HEK293 (cell line): ENCODE measurements around the gene APBB2.

Source experiments
- CTCF ChIA-PET: fragments of 350-600 bp; formaldehyde crosslinking; extraction: SDS; loops from one replicate; lab custom pipeline; 2021; ENCODE audit warnings: antibody characterized with exemption; lab: Yijun Ruan, JAX
- POLR2A ChIA-PET: fragments of 300-600 bp; formaldehyde crosslinking; extraction: SDS; loops from one replicate; lab custom pipeline; 2020; ENCODE audit warnings: antibody characterized with exemption, inconsistent platforms; lab: Yijun Ruan, JAX
- H3K27ac ChIP-seq: fragments of 200-500 bp; sonication (Bioruptor generic); 2 replicates; pipeline ENCODE4 v1.5.1; 2014; ENCODE audit warnings: low read depth, low read length, control low read depth, inconsistent platforms; ENCODE audit errors: extremely low read depth
- H3K36me3 ChIP-seq, 2 experiments: fragments of 200-500 bp in 1 of 2; sonication (Bioruptor generic) in 1 of 2; 1 replicate in 1 of 2; 2 replicates in 1 of 2; pipeline ENCODE4 v1.5.1; 2014 to 2017; ENCODE audit warnings: inconsistent platforms in 2 of 2, low read length in 2 of 2; ENCODE audit not compliant: control insufficient read depth in 2 of 2, insufficient read depth in 1 of 2
- H3K4me1 ChIP-seq: fragments of 200-500 bp; sonication (Bioruptor generic); 2 replicates; pipeline ENCODE4 v1.5.1; 2014; ENCODE audit warnings: mild to moderate bottlenecking, low read length, inconsistent platforms; ENCODE audit not compliant: control insufficient read depth, insufficient read depth
- H3K4me3 ChIP-seq: 2 replicates; pipeline ENCODE4 v1.5.1; 2011; ENCODE audit warnings: low read depth, mild to moderate bottlenecking, control low read depth, low read length, moderate library complexity
- H3K9me3 ChIP-seq: fragments of 200-500 bp; sonication (Bioruptor generic); 2 replicates; pipeline ENCODE4 v1.5.1; 2014; ENCODE audit warnings: low read depth, low read length, inconsistent platforms; ENCODE audit not compliant: control insufficient read depth, insufficient read depth
- FEZF1 ChIP-seq: fragments of 450-650 bp; formaldehyde crosslinking; IDR thresholded peaks from 2 replicates; pipeline ENCODE4 v1.5.1; 2016; ENCODE audit warnings: missing biosample characterization, missing genetic modification characterization
- GFI1B ChIP-seq: fragments of 450-650 bp; formaldehyde crosslinking; IDR thresholded peaks from 2 replicates; pipeline ENCODE4 v1.5.1; 2016; ENCODE audit warnings: missing biosample characterization, missing genetic modification characterization
- GLI2 ChIP-seq: fragments of 450-650 bp; formaldehyde crosslinking; IDR thresholded peaks from 2 replicates; pipeline ENCODE4; 2017; ENCODE audit warnings: missing biosample characterization, missing genetic modification characterization, low read depth, borderline replicate concordance
- IKZF3 ChIP-seq: fragments of 450-650 bp; IDR thresholded peaks from 2 replicates; pipeline ENCODE4 v1.5.0; 2018; ENCODE audit warnings: missing biosample characterization, mild to moderate bottlenecking, missing genetic modification characterization, moderate library complexity
- MZF1 ChIP-seq: fragments of 450-650 bp; formaldehyde crosslinking; IDR thresholded peaks from 2 replicates; pipeline ENCODE4 v1.5.1; 2017; ENCODE audit warnings: missing biosample characterization, missing genetic modification characterization, borderline replicate concordance
- PRDM10 ChIP-seq: fragments of 450-650 bp; formaldehyde crosslinking; IDR thresholded peaks from 2 replicates; pipeline ENCODE4 v1.5.1; 2016; ENCODE audit warnings: missing biosample characterization, missing genetic modification characterization
- PRDM2 ChIP-seq: fragments of 450-650 bp; formaldehyde crosslinking; IDR thresholded peaks from 2 replicates; pipeline ENCODE4 v1.5.1; 2016; ENCODE audit warnings: missing biosample characterization, missing genetic modification characterization, borderline replicate concordance
- WT1 ChIP-seq: fragments of 450-650 bp; formaldehyde crosslinking; IDR thresholded peaks from 2 replicates; pipeline ENCODE4 v1.5.1; 2016; ENCODE audit warnings: missing biosample characterization, missing genetic modification characterization
- ZBTB17 ChIP-seq: fragments of 450-650 bp; formaldehyde crosslinking; IDR thresholded peaks from 2 replicates; pipeline ENCODE4 v1.5.1; 2016; ENCODE audit warnings: missing biosample characterization, missing genetic modification characterization
- ZBTB48 ChIP-seq: fragments of 450-650 bp; formaldehyde crosslinking; IDR thresholded peaks from 2 replicates; pipeline ENCODE4 v1.5.1; 2016; ENCODE audit warnings: missing biosample characterization, missing genetic modification characterization
- ZBTB8A ChIP-seq: fragments of 450-650 bp; formaldehyde crosslinking; IDR thresholded peaks from 2 replicates; pipeline ENCODE4 v1.5.1; 2016; ENCODE audit warnings: missing biosample characterization, missing genetic modification characterization
- ZEB2 ChIP-seq: fragments of 450-650 bp; formaldehyde crosslinking; IDR thresholded peaks from 2 replicates; pipeline ENCODE4 v1.5.1; 2016; ENCODE audit warnings: missing biosample characterization, missing genetic modification characterization
- ZFP41 ChIP-seq: fragments of 450-650 bp; formaldehyde crosslinking; IDR thresholded peaks from 2 replicates; pipeline ENCODE4 v1.5.1; 2016; ENCODE audit warnings: missing biosample characterization, missing genetic modification characterization, borderline replicate concordance
- ZFP69B ChIP-seq: fragments of 450-650 bp; formaldehyde crosslinking; IDR thresholded peaks from 2 replicates; pipeline ENCODE4 v1.5.1; 2016; ENCODE audit warnings: missing biosample characterization, missing genetic modification characterization
- ZNF19 ChIP-seq: fragments of 450-650 bp; formaldehyde crosslinking; IDR thresholded peaks from 2 replicates; pipeline ENCODE4; 2016; ENCODE audit warnings: missing biosample characterization, missing genetic modification characterization, low read depth
- ZNF335 ChIP-seq: fragments of 450-650 bp; formaldehyde crosslinking; conservative IDR thresholded peaks from 2 replicates; pipeline ENCODE4 v1.5.1; 2016; ENCODE audit warnings: missing biosample characterization, missing genetic modification characterization
- ZNF521 ChIP-seq: fragments of 450-650 bp; formaldehyde crosslinking; IDR thresholded peaks from 2 replicates; pipeline ENCODE4 v1.5.1; 2017; ENCODE audit warnings: missing biosample characterization, mild to moderate bottlenecking, missing genetic modification characterization
- ZNF529 ChIP-seq: fragments of 450-650 bp; formaldehyde crosslinking; IDR thresholded peaks from 2 replicates; pipeline ENCODE4 v1.5.1; 2017; ENCODE audit warnings: missing genetic modification characterization, missing biosample characterization; ENCODE audit not compliant: insufficient replicate concordance
- ZNF560 ChIP-seq: fragments of 450-650 bp; formaldehyde crosslinking; IDR thresholded peaks from 2 replicates; pipeline ENCODE4 v1.5.1; 2017; ENCODE audit warnings: missing biosample characterization, missing genetic modification characterization, borderline replicate concordance
- ZNF580 ChIP-seq: fragments of 450-650 bp; formaldehyde crosslinking; IDR thresholded peaks from 2 replicates; pipeline ENCODE4 v1.5.1; 2016; ENCODE audit warnings: missing biosample characterization, missing genetic modification characterization
- ZNF624 ChIP-seq: fragments of 450-650 bp; formaldehyde crosslinking; IDR thresholded peaks from 2 replicates; pipeline ENCODE4 v1.5.1; 2017; ENCODE audit warnings: missing biosample characterization, missing genetic modification characterization
- ZNF629 ChIP-seq: fragments of 450-650 bp; formaldehyde crosslinking; IDR thresholded peaks from 2 replicates; pipeline ENCODE4 v1.5.1; 2017; ENCODE audit warnings: missing biosample characterization, missing genetic modification characterization
- ZNF639 ChIP-seq: fragments of 450-650 bp; formaldehyde crosslinking; IDR thresholded peaks from 2 replicates; pipeline ENCODE4 v1.5.1; 2016; ENCODE audit warnings: missing biosample characterization, missing genetic modification characterization
- ZNF707 ChIP-seq: fragments of 450-650 bp; formaldehyde crosslinking; IDR thresholded peaks from 2 replicates; pipeline ENCODE4 v1.5.1; 2016; ENCODE audit warnings: missing biosample characterization, missing genetic modification characterization
- ZNF768 ChIP-seq: fragments of 450-650 bp; formaldehyde crosslinking; IDR thresholded peaks from 2 replicates; pipeline ENCODE4 v1.5.1; 2018; ENCODE audit warnings: missing biosample characterization, mild to moderate bottlenecking, missing genetic modification characterization
- ZNF792 ChIP-seq: fragments of 450-650 bp; formaldehyde crosslinking; IDR thresholded peaks from 2 replicates; pipeline ENCODE4 v1.5.1; 2016; ENCODE audit warnings: missing biosample characterization, missing genetic modification characterization
- ZXDB ChIP-seq: fragments of 450-650 bp; formaldehyde crosslinking; IDR thresholded peaks from 2 replicates; pipeline ENCODE4 v1.5.1; 2016; ENCODE audit warnings: missing biosample characterization, missing genetic modification characterization

The APBB2 gene

GRCh38 chr4:41028392-41029076 is 185.8 kb downstream of the APBB2 start:
- Histone ChIP-seq H3K4me1 (peaks cover 4% of the 10 kb centered on the region; the same call in 1 of the 2 replicates), H3K36me3 (no peaks in the 10 kb centered on the region), H3K4me3 (no peak overlapping the region), H3K9me3 (no peaks in the 10 kb centered on the region), H3K27ac (peak overlapping the region; percentile 66)
- ChIA-PET POLR2A (no interaction called here), CTCF (interaction anchor here (0.6 to 0.9 kb wide), 3 partner anchors 13 to 184 kb away, joined by 3 to 4 read pairs (median 3); no protein-coding TSS in a partner anchor)
- TF ChIP-seq PRDM10 (tag by site-specific recombination) (peak; percentile 72), ZXDB (peak; percentile 73), ZFP69B (tag by site-specific recombination) (no peak), ZNF580 (peak; percentile 48; the same call in 1 of the 2 replicates), ZNF639 (tag by site-specific recombination) (no peak), ZNF529 (no peak), GLI2 (tag by site-specific recombination) (0 out of 2 replicates have a peak, but pooled peaks have one; percentile 16), GFI1B (tag by site-specific recombination) (no peak), FEZF1 (tag by site-specific recombination) (peak; percentile 91), PRDM2 (tag by site-specific recombination) (no peak), ZBTB8A (tag by site-specific recombination) (0 out of 2 replicates have a peak, but pooled peaks have one; percentile 27), IKZF3 (no peak), ZNF768 (no peak), ZNF624 (tag by site-specific recombination) (no peak), ZFP41 (tag by site-specific recombination) (no peak), ZNF521 (tag by site-specific recombination) (no peak), WT1 (tag by site-specific recombination) (peak; percentile 50), MZF1 (tag by site-specific recombination) (peak; percentile 97), ZBTB17 (tag by site-specific recombination) (peak; percentile 38; the same call in 1 of the 2 replicates), ZBTB48 (peak; percentile 84), ZEB2 (tag by site-specific recombination) (no peak), ZNF19 (0 out of 2 replicates have a peak, but pooled peaks have one; percentile 29), ZNF707 (tag by site-specific recombination) (no peak), ZNF560 (tag by site-specific recombination) (no peak), ZNF792 (no peak), ZNF335 (tag by site-specific recombination) (peak; percentile 21; the same call in 1 of the 2 replicates), ZNF629 (no peak)
